GM18909 (cell line): ENCODE data around the gene SLC39A3.

Experiments used
- ATAC-seq: cut with Tn5 transposase; IDR thresholded peaks from one replicate; pipeline ENCODE4 v1.9.1; 2021; ENCODE audit warnings: mild to moderate bottlenecking; ENCODE audit not compliant: unreplicated experiment, poor library complexity

The SLC39A3 gene, protein sequence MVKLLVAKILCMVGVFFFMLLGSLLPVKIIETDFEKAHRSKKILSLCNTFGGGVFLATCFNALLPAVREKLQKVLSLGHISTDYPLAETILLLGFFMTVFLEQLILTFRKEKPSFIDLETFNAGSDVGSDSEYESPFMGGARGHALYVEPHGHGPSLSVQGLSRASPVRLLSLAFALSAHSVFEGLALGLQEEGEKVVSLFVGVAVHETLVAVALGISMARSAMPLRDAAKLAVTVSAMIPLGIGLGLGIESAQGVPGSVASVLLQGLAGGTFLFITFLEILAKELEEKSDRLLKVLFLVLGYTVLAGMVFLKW

DNA sequence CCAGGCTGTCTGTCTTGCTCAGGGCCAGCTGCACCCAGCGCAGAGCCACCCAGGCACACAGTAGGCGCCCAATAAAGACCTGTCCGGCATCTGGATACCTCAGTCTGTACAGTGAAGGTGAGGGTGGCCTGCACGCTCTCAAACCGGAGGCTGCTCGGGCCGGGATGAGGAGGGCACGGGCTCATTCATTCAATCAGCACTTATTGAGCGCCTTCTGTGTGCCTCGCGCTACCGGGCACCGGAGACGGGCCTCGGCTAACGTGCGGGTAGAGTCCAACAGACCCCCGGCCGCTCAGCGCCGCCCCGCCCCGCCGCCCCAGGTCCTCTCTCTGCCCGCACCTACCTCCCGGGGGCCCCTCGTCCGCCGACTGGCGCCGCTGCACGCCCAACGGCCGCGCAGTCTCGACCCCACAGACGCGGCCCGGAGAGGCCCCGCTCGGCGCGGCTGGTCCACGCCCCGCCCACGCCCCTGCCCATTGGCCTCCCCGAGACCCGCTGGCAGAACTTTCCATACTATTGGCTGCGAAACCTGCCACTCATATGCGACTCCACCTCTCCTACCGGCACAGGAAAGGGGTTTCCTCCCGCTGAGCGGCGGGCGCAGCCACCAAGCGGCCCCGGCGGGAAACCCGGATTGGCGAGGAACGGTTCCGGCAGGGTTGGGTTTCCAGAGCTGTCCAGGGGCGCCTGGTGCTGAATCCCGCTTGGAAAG lies at the start of gene SLC39A3:
SLC39A3 (minus strand) TSS at position 416 of the 712 bp plus-strand sequence. CDS start 2,760 bp downstream, outside the sequence.
- peak; percentile 94 for ATAC-seq

GRCh38 chr19:2788237-2788636 lies 48.4 kb upstream of the SLC39A3 start:
- no peak for ATAC-seq

DNA sequence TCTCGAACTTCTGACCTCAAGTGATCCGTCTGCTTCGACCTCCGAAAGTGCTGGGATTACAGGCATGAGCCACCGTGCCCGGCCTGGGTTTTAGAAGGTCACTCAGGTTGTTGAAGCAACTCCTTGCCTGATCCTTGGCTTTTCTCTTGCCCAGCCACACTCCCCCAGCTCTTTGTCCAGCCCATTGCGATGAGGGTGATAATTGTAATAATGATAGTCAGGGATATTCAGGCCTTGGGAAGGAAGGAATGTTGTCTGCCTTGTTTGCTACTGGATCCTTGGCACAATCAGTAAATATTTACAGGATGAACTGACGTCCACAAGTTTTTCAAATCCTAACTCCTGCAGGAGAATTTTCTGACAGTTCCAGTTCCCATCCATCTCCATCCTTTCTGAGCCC lies 47.3 kb upstream of the SLC39A3 start:
- ATAC-seq = no peak

- ATAC-seq = peak; percentile 69
These were observed 45.6 kb upstream of the SLC39A3 start, which contains the start of gene THOP1 for GRCh38 chr19:2785244-2785997. Gene THOP1, plus strand, starts transcription at chr19:2785503. Its CDS starts 160 bp downstream, at chr19:2785663.

GRCh38 chr19:2783781-2784145 lies 43.9 kb upstream of the SLC39A3 start:
- no peak for ATAC-seq

GRCh38 chr19:2782936-2783780 lies 43.3 kb upstream of the SLC39A3 start, which contains the start of gene SGTA:
Gene SGTA, minus strand, starts transcription at chr19:2783273. Its CDS starts 14,205 bp downstream, at chr19:2769068.
- ATAC-seq = peak; percentile 77

- no peak for ATAC-seq
These were observed 42.6 kb upstream of the SLC39A3 start for GRCh38 chr19:2782329-2782935.

DNA sequence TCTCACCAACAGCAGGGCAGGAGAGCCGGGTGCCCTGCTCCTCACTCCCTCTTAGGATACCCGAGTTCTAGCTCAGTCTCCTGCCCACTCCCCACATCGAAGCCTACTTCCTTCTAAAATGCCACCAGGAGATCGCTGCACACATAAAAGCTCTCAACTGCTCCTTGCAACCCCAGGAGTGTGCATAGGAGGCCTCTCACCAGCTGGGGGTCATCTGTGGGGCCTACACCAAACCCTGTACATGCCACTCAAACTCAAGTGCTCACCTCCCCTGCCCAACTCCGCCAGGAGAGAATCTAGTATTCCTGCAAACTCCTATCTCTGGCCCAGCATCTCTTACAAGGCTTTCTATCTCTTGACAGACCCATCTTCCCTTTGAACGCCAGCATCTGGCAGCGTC lies 40.5 kb upstream of the SLC39A3 start:
- no peak for ATAC-seq

DNA sequence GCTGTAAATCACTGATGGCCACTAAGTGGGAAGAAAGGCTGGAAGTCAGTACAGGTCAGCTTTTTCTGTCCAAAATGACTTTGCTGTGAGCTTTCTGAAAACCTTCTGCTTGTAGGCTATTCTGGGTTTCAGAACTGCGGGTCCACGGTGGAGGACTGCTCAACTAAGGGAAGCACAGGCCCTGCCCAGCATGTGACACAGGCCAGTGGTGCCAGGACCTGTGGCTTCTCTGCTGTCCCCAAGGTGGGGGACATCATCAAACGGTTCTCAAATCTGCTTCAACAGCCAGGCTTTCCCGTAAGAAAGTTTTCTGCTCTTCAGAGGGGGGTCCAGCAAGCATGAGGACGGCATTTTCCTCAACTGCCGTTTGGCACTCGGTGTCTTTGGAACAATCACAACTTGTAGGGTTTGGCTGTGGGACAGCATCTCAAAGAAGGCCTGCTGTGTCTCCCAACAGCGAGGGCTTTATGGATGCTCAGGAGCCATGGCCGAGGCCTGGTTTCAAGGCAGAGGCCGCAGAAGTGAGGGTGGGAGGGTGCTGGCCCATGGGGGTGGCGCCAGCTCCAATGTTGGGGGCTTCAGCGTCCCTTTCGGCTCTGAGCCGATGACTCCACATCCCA lies 39.4 kb upstream of the SLC39A3 start:
- no peak for ATAC-seq

DNA sequence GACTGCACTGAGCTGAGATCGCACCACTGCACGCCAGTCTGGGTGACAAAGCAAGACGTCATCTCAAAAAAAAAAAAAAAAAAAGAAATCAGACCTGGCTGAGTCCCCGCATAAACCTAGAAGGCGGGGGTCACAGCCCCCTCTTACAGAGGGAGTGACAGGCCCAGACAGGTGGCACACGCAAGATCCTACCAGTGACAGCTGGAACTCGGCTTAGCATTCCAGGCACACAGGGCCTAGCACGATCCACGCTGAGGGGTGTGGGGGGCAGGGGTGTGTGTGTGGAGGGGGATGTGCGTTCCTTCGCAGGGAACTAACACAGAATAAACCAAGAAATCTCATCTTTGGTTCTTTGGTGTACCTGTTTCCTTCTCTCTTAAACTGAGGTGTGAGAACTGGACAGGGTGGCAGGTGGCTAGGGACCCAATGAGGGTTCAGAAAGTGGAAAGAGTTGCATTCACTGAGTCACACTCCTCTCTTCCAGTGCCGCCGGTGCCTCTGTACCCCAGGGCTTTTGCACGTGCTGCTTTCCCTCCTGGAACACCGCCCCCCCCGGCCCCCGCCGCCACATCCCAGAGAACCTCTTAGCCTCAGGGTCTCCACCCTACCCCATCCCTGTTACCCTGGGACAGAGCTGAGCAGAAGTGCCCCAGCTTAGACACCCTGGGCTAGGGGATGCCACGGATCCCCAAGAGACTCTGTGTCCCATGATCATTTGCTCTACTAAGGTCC lies 38.3 kb upstream of the SLC39A3 start:
- ATAC-seq = no peak

GRCh38 chr19:2775556-2776430 lies 36.0 kb upstream of the SLC39A3 start:
- no peak for ATAC-seq

DNA sequence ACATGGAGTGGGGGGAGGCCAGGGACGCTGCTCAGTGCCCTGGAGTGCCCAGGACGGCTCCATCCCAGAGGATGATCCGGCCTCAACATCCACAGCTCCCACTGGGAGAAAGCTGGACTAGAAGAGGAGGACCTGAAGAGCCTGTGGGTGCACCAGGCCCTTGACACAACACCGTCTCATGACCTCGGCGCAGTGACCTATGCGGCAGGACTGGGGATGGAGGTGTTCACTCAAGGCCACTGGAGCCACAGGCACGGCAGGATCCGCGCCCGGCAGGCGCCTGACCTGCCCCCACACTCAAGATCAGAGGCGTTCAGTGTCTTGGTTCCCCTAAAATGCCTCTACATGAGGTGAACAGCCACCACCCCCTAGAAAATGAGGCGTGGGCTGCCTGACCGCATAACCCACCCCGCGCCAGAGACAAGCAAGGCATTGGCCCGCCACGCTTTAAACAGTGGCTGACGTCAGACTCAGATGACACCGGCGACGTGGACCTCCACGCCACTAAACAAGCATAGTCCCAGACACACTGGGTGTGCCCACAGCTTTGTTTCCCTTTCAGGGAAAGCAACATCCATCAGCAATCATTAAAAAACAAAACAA lies 35.2 kb upstream of the SLC39A3 start:
- ATAC-seq = no peak

DNA sequence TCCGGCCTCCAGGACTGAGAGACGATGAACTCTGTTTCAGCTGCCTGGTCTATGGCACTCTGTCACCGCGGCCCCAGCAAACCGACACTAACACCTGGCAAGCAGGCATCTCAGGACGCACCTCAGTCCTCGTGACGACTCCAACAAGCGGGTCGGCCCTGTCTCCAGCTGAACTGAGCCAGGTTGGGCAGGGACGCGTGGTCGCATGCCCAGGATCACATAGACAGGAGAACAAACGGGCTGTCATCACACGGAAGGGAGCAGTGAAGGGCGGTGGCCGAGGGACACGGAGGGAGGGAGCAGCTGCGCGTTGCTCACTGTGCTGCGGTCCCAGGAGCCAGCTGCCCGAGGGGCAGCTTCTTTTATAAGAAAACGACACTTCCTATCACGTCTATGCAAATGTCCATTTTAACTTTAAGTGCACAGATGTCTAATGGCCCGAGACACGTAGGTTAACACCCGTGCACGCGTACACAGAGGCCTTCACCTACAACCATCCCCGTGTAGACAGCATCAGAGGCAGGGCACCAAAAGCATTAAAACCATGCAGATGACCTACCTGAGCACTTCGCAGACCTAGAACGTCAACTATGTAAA lies 34.4 kb upstream of the SLC39A3 start:
- ATAC-seq = no peak

GRCh38 chr19:2771786-2772674 lies 32.2 kb upstream of the SLC39A3 start:
- ATAC-seq = no peak

GRCh38 chr19:2770055-2771013 lies 30.5 kb upstream of the SLC39A3 start:
- no peak for ATAC-seq
